ENCODE results near the gene TRIB2.

TRIB2 gene

GRCh38 chr2:12767996-12768624, 51.4 kb downstream of the TRIB2 start:
- DNase-seq (ENCODE audit: insufficient read length, low spot score) (no peak), FAIRE-seq (no peak)
- no peak for TF ChIP-seq CTCF (IDR thresholded peaks at IDR 0.05; ENCODE audit: insufficient read depth, missing control alignments)

GRCh38 chr2:12769492-12770105, 52.9 kb downstream of the TRIB2 start:
- TF ChIP-seq CTCF (IDR thresholded peaks at IDR 0.05; ENCODE audit: insufficient read depth, missing control alignments): no peak
- FAIRE-seq (no peak), DNase-seq (ENCODE audit: insufficient read length, low spot score) (no peak)

- TF ChIP-seq CTCF (IDR thresholded peaks at IDR 0.05; ENCODE audit: insufficient read depth, missing control alignments): no peak
- DNase-seq (ENCODE audit: insufficient read length, low spot score) (no peak), FAIRE-seq (no peak)
Observed at GRCh38 chr2:12770300-12770968, 53.7 kb downstream of the TRIB2 start.

GRCh38 chr2:12771154-12771553, 54.4 kb downstream of the TRIB2 start:
- FAIRE-seq (no peak), DNase-seq (ENCODE audit: insufficient read length, low spot score) (no peak)

GRCh38 chr2:12773586-12774394, 57.1 kb downstream of the TRIB2 start:
- no peak for DNase-seq (ENCODE audit: insufficient read length, low spot score)
- no peak for TF ChIP-seq CTCF (IDR thresholded peaks at IDR 0.05; ENCODE audit: insufficient read depth, missing control alignments)
- no peak for FAIRE-seq

More at GRCh38 chr2:12771154-12771553, 54.4 kb downstream of the TRIB2 start:
- no peak for TF ChIP-seq CTCF (IDR thresholded peaks at IDR 0.05; ENCODE audit: insufficient read depth, missing control alignments)

- no peak for TF ChIP-seq CTCF (IDR thresholded peaks at IDR 0.05; ENCODE audit: insufficient read depth, missing control alignments)
- FAIRE-seq (no peak), DNase-seq (ENCODE audit: insufficient read length, low spot score) (no peak)
Observed at GRCh38 chr2:12774395-12774727, 57.6 kb downstream of the TRIB2 start.
